GM12878 (cell line): ENCODE results near the gene NUP210L. TPM values are rescaled to one million over a fixed set of nuclear protein-coding genes. Genes with fewer than 3 reads are reported as not detected.

Experiments used
- ATAC-seq: fragments of 200-7000 bp; cut with Tn5 transposase; 3 replicates; pipeline ENCODE4 v1.9.1; 2020; ENCODE audit warnings: mild to moderate bottlenecking, moderate library complexity
- BruUV-seq: library from RNA; stranded (reverse); fragments of 400-500 nt; replicated peaks from 2 replicates; lab custom pipeline; 2021; lab: Mats Ljungman, UMichigan
- CTCF ChIA-PET: fragments of 300-600 bp; sonication (Branson Sonifier 250); formaldehyde crosslinking; extraction: SDS; loops from one replicate; lab custom pipeline; 2021; ENCODE audit warnings: inconsistent platforms; lab: Yijun Ruan, JAX
- POLR2A ChIA-PET: fragments of 350-600 bp; formaldehyde crosslinking; extraction: SDS; loops from one replicate; lab custom pipeline; 2021; ENCODE audit warnings: inconsistent platforms; lab: Charles Lee
- RAD21 ChIA-PET: fragments of 300-600 bp; sonication (Branson Sonifier 250); formaldehyde crosslinking; loops from one replicate; lab custom pipeline; 2023; ENCODE audit warnings: antibody characterized with exemption; ENCODE audit not compliant: unreplicated experiment; lab: Charles Lee
- SMC1A ChIA-PET: fragments of 300-600 bp; sonication (Branson Sonifier 250); formaldehyde crosslinking; loops from one replicate; lab custom pipeline; 2023; ENCODE audit not compliant: unreplicated experiment, uncharacterized antibody; lab: Charles Lee
- DNase-seq: peaks from one replicate; pipeline ENCODE4 v3.0.0-alpha.2; 2011; ENCODE audit warnings: low read depth, low spot score
- FAIRE-seq: peaks from 3 replicates; lab custom pipeline; 2011; peaks lifted over from hg19 to GRCh38; lab: Jason Lieb, UNC
- H2AFZ ChIP-seq: 2 replicates; pipeline ENCODE4 v1.6.0; 2011; ENCODE audit warnings: low read depth, low read length, control low read depth; ENCODE audit not compliant: control insufficient read depth
- H3K27ac ChIP-seq: 2 replicates; pipeline ENCODE4 v1.5.1; 2011; ENCODE audit warnings: control low read depth; ENCODE audit not compliant: control insufficient read depth, insufficient read depth
- H3K27me3 ChIP-seq, 2 experiments: replicated peaks in 1 of 2; 2 replicates each; pipeline versions ENCODE4 v1.6.0 to v1.6.1; 2011; ENCODE audit warnings: low read length in 1 of 2; ENCODE audit not compliant: control insufficient read depth in 2 of 2, insufficient read depth in 2 of 2
- H3K36me3 ChIP-seq, 2 experiments: 2 replicates each; pipeline ENCODE4 v1.5.1; 2011; ENCODE audit warnings: low read length in 1 of 2; ENCODE audit not compliant: control insufficient read depth in 2 of 2, insufficient read depth in 2 of 2
- H3K4me1 ChIP-seq: 2 replicates; pipeline ENCODE4 v1.6.1; 2011; ENCODE audit warnings: mild to moderate bottlenecking, low read length, moderate library complexity, mixed read lengths; ENCODE audit not compliant: control insufficient read depth, insufficient read depth
- H3K4me2 ChIP-seq: 2 replicates; pipeline ENCODE4 v1.6.0; 2011; ENCODE audit warnings: control low read depth; ENCODE audit not compliant: control insufficient read depth, insufficient read depth
- H3K4me3 ChIP-seq: fragments of 200-600 bp; sonication (generic); 2 replicates; pipeline ENCODE4 v1.5.1; 2016
- H3K79me2 ChIP-seq: 2 replicates; pipeline ENCODE4 v1.6.0; 2011; ENCODE audit warnings: low read length; ENCODE audit not compliant: control insufficient read depth, insufficient read depth
- H3K9ac ChIP-seq: 2 replicates; pipeline ENCODE4 v1.8.0; 2011; ENCODE audit warnings: low read length, control low read depth, mixed read lengths; ENCODE audit not compliant: control insufficient read depth, insufficient read depth
- H3K9me3 ChIP-seq: replicated peaks from 3 replicates; pipeline ENCODE4 v1.5.1; 2011; ENCODE audit warnings: mild to moderate bottlenecking, low read length; ENCODE audit not compliant: control insufficient read depth, insufficient read depth
- H4K20me1 ChIP-seq: 2 replicates; pipeline ENCODE4 v1.6.0; 2011; ENCODE audit not compliant: control insufficient read depth, insufficient read depth
- ATF7 ChIP-seq: fragments of 450-650 bp; IDR thresholded peaks from 2 replicates; pipeline ENCODE4 v1.6.1; 2016; ENCODE audit warnings: low read depth, mild to moderate bottlenecking
- E2F4 ChIP-seq: IDR thresholded peaks from 2 replicates; pipeline ENCODE4 v1.6.1; 2012; ENCODE audit warnings: low read depth, low read length, improper control_type of control experiment
- JUNB ChIP-seq: IDR thresholded peaks from 2 replicates; pipeline ENCODE4 v1.6.1; 2016; ENCODE audit warnings: antibody characterized with exemption, mild to moderate bottlenecking
- LARP7 ChIP-seq: fragments of 450-650 bp; IDR thresholded peaks from 2 replicates; pipeline ENCODE4 v1.6.1; 2017; ENCODE audit warnings: mild to moderate bottlenecking
- MYB ChIP-seq: fragments of 150-350 bp; IDR thresholded peaks from 2 replicates; pipeline ENCODE4 v1.6.1; 2014; ENCODE audit warnings: mild to moderate bottlenecking, low read depth, low read length, borderline replicate concordance
- NR2F1 ChIP-seq: fragments of 450-650 bp; conservative IDR thresholded peaks from 2 replicates; pipeline ENCODE4 v1.6.1; 2017; ENCODE audit warnings: mild to moderate bottlenecking
- PKNOX1 ChIP-seq: fragments of 450-650 bp; IDR thresholded peaks from 2 replicates; pipeline ENCODE4 v1.6.1; 2016; ENCODE audit warnings: mild to moderate bottlenecking
- POLR2A ChIP-seq: IDR thresholded peaks from 2 replicates; pipeline ENCODE4 v1.6.1; 2011; ENCODE audit warnings: low read depth, mild to moderate bottlenecking, low read length
- RUNX3 ChIP-seq: IDR thresholded peaks from 2 replicates; pipeline ENCODE4 v1.6.1; 2012; ENCODE audit warnings: low read length, inconsistent platforms
- SUPT20H ChIP-seq: IDR thresholded peaks from 2 replicates; pipeline ENCODE4 v1.6.1; 2011; ENCODE audit warnings: low read depth, mild to moderate bottlenecking, low read length, moderate library complexity, borderline replicate concordance; ENCODE audit not compliant: control insufficient read depth
- TBL1XR1 ChIP-seq: IDR thresholded peaks from 2 replicates; pipeline ENCODE4 v1.6.1; 2012; ENCODE audit warnings: low read depth, low read length, improper control_type of control experiment
- TCF3 ChIP-seq: IDR thresholded peaks from 2 replicates; pipeline ENCODE4 v1.6.1; 2012; ENCODE audit warnings: low read depth, mild to moderate bottlenecking, low read length, borderline replicate concordance; ENCODE audit not compliant: insufficient read depth
- ZBED1 ChIP-seq: IDR thresholded peaks from 2 replicates; pipeline ENCODE4 v1.6.1; 2016; ENCODE audit warnings: borderline replicate concordance
- ZBTB4 ChIP-seq: fragments of 450-650 bp; formaldehyde crosslinking; IDR thresholded peaks from 2 replicates; pipeline ENCODE4 v1.4.0; 2022; ENCODE audit warnings: mild to moderate bottlenecking, moderate library complexity
- ZNF592 ChIP-seq: fragments of 450-650 bp; IDR thresholded peaks from 2 replicates; pipeline ENCODE4 v1.6.1; 2017; ENCODE audit warnings: mild to moderate bottlenecking, moderate library complexity
- WGBS: methylation state at CpG from one replicate; pipeline ENCODE4 v1.1.6; 2016; ENCODE audit warnings: low lambda C conversion rate; ENCODE audit not compliant: insufficient replicate concordance, insufficient coverage; ENCODE audit errors: missing lambda C conversion rate; 5-methylcytosine and 5-hydroxymethylcytosine counted together
- in situ Hi-C: fragments of 300-500 bp; cut with MboI; formaldehyde crosslinking; loops from 9 replicates; pipeline ENCODE4 v1.14.3; 2018; ENCODE audit warnings: mixed read lengths
- intact Hi-C: fragments of 100-400 bp; cut with micrococcal nuclease; formaldehyde crosslinking; loops from one replicate; pipeline ENCODE4 v1.14.2; 2022; ENCODE audit not compliant: unreplicated experiment
- polyA plus RNA-seq, 11 experiments: library from polyadenylated mRNA; depleted of rRNA in 4 of 11; unstranded in 6 of 11; stranded (reverse) in 5 of 11; fragments of >200 nt; fragmentation: Nextera tagmentation in 4 of 11; fragmentation: Illumina TruSeq in 1 of 11; extraction: Ambion mirVana in 4 of 11; extraction: Trizol in 1 of 11; gene quantifications; 1 replicate in 1 of 11; 2 replicates in 10 of 11; pipeline versions ENCODE4 v1.2.1 to v1.2.3, GENCODE V29; 2011 to 2016; ENCODE audit warnings: inconsistent platforms in 2 of 11, missing spikeins in 2 of 11, low read depth in 1 of 11
- total RNA-seq, 4 experiments: library from RNA; depleted of rRNA in 3 of 4; stranded (reverse); fragments of >200 nt in 3 of 4; fragmentation: Illumina TruSeq in 1 of 4; extraction: Trizol in 1 of 4; gene quantifications; 2 replicates each; pipeline versions ENCODE4 v1.2.1 to v1.2.3, GENCODE V29; 2013 to 2021

Gene NUP210L
- total and polyA plus RNA-seq, 10 of the 15 experiments (the other 5 are each of a cell fraction or from before 2014, with no cell fraction given), result 0.04 to 0.08 (median 0.07) TPM; not detected in 7

GRCh38 chr1:154019269-154019668, 135.6 kb downstream of the NUP210L start:
- WGBS, result 74% methylated on average over 4 of the region's 4 CpGs
- ChIA-PET POLR2A (interaction anchor here (0.6 kb wide), 1 partner anchor 19 kb away, joined by 3 read pairs; no protein-coding TSS in a partner anchor), CTCF (interaction anchor here (0.5 kb wide), 1 partner anchor 119 kb away, joined by 3 read pairs; no protein-coding TSS in a partner anchor), RAD21 (no interaction called here), SMC1A (interaction anchor here (1.4 kb wide), 1 partner anchor 14 kb away, joined by 4 read pairs; no protein-coding TSS in a partner anchor)
- Histone ChIP-seq H2AFZ (no peak overlapping the region), H3K9me3 (no peaks in the 10 kb centered on the region), H3K79me2 (no peaks in the 10 kb centered on the region), H4K20me1 (no peaks in the 10 kb centered on the region), H3K36me3 (no peaks in the 10 kb centered on the region), H3K4me1 (no peaks in the 10 kb centered on the region), H3K27me3 (no peaks in the 10 kb centered on the region), H3K4me3 (no peak overlapping the region), H3K4me2 (no peak overlapping the region), H3K27ac (no peak overlapping the region), H3K9ac (no peak overlapping the region)
- in situ Hi-C loops (no loop called here), intact Hi-C loops (no loop called here)
- DNase-seq, result no peak
- FAIRE-seq, result no peak
- BruUV-seq, result no TSS peak
- ATAC-seq, result no peak
- TF ChIP-seq TCF3, result no peak
- no peak for TF ChIP-seq ZBTB4 (CRISPR knock-in tag)
- no peak for TF ChIP-seq ZNF592
- TF ChIP-seq POLR2A, result no peak
- TF ChIP-seq SUPT20H, result no peak
- TF ChIP-seq MYB, result no peak
- no peak for TF ChIP-seq TBL1XR1
- no peak for TF ChIP-seq LARP7
- no peak for TF ChIP-seq NR2F1
- no peak for TF ChIP-seq RUNX3
- no peak for TF ChIP-seq ZBED1
- TF ChIP-seq JUNB, result no peak
- TF ChIP-seq E2F4, result no peak
- no peak for TF ChIP-seq ATF7
- TF ChIP-seq PKNOX1, result no peak
